GM21786 (cell line): ENCODE results near the gene OR51L1.

Source experiments
- ATAC-seq: cut with Tn5 transposase; IDR thresholded peaks from one replicate; pipeline ENCODE4 v1.9.1; 2021; ENCODE audit not compliant: unreplicated experiment

OR51L1 gene

DNA sequence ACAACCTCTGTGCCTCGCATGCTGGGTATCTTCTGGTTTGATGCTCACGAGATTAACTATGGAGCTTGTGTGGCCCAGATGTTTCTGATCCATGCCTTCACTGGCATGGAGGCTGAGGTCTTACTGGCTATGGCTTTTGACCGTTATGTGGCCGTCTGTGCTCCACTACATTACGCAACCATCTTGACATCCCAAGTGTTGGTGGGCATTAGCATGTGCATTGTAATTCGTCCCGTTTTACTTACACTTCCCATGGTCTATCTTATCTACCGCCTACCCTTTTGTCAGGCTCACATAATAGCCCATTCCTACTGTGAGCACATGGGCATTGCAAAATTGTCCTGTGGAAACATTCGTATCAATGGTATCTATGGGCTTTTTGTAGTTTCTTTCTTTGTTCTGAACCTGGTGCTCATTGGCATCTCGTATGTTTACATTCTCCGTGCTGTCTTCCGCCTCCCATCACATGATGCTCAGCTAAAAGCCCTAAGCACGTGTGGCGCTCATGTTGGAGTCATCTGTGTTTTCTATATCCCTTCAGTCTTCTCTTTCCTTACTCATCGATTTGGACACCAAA lies 52.2 kb downstream of the OR51L1 start:
- no peak for ATAC-seq
